ENCODE data around the gene TPM1. TPM values are rescaled to one million over a fixed set of nuclear protein-coding genes. Genes with fewer than 3 reads are reported as not detected.

TPM1 gene
- total RNA-seq, 1 experiment from 2014 or later = 22.5 TPM

GRCh38 chr15:63090472-63090871 lies 47.9 kb downstream of the TPM1 start:
- ChIA-PET CTCF (interaction anchor here (3.6 kb wide), 1 partner anchor 42 kb away, joined by 18 read pairs; no protein-coding TSS in a partner anchor), RAD21 (ENCODE audit: low non-redundant PET in 1 of 2, low total read pairs in 2 of 2, uncharacterized antibody in 2 of 2, unreplicated experiment in 2 of 2) (no interaction called here), POLR2A (no interaction called here)
- Histone ChIP-seq H3K4me3 (replicated peaks in 1 of 2; ENCODE audit: low read depth in 1 of 2, low read length in 2 of 2) (no peak overlapping the region), H3K27ac (ENCODE audit: low read depth, low read length) (no peak overlapping the region), H3K4me2 (ENCODE audit: low read length) (no peak overlapping the region), H2AFZ (ENCODE audit: low read depth, low read length, poor library complexity, severe bottlenecking) (no peak overlapping the region), H3K9me2 (ENCODE audit: insufficient read depth) (no peaks in the 10 kb centered on the region), H3K36me3 (ENCODE audit: control insufficient read depth in 1 of 2, insufficient read depth in 2 of 2, low read length in 2 of 2) (no peaks in the 10 kb centered on the region), H4K20me1 (ENCODE audit: insufficient read depth) (no peaks in the 10 kb centered on the region), H3K27me3 (ENCODE audit: insufficient read depth, low read length) (no peaks in the 10 kb centered on the region), H3K79me2 (ENCODE audit: insufficient read depth, low read length) (no peaks in the 10 kb centered on the region), H3K9ac (ENCODE audit: low read length) (no peak overlapping the region), H3K9me3 (ENCODE audit: control insufficient read depth in 1 of 2, insufficient read depth in 1 of 2, low read depth in 1 of 2, low read length in 2 of 2) (no peaks in the 10 kb centered on the region), H3K4me1 (ENCODE audit: control insufficient read depth in 1 of 2, insufficient read depth in 2 of 2, low read length in 2 of 2) (no peaks in the 10 kb centered on the region)
- TF ChIP-seq EZH2phosphoT487 (IDR thresholded peaks at IDR 0.05; ENCODE audit: borderline replicate concordance) (no peak), POLR2A (IDR thresholded peaks at IDR 0.05; ENCODE audit: borderline replicate concordance, extremely low read depth, insufficient read depth, insufficient read length) (no peak), JUND (IDR thresholded peaks at IDR 0.05) (no peak), TCF7L2 (IDR thresholded peaks at IDR 0.05; ENCODE audit: borderline replicate concordance, extremely low read depth, insufficient read depth, insufficient read length) (no peak), REST (IDR thresholded peaks at IDR 0.05; ENCODE audit: low read depth) (no peak), ZFX (IDR thresholded peaks at IDR 0.05) (no peak), FOSL1 (IDR thresholded peaks at IDR 0.05; ENCODE audit: low read depth) (no peak)
- ATAC-seq = no peak
- no peak for DNase-seq (ENCODE audit: low read depth, low spot score)
- no TSS peak for BruUV-seq (replicated peaks)
- intact Hi-C loops (cut with micrococcal nuclease) = no loop called here

- no peaks in the 10 kb centered on the region for H4K20me1 ChIP-seq (ENCODE audit: insufficient read depth)
- no peaks in the 10 kb centered on the region for H3K27me3 ChIP-seq (ENCODE audit: insufficient read depth, low read length)
- no peak overlapping the region for H2AFZ ChIP-seq (ENCODE audit: low read depth, low read length, poor library complexity, severe bottlenecking)
- BruUV-seq (replicated peaks) = no TSS peak
- no peak overlapping the region for H3K4me2 ChIP-seq (ENCODE audit: low read length)
- ChIA-PET RAD21 (ENCODE audit: low non-redundant PET in 1 of 2, low total read pairs in 2 of 2, uncharacterized antibody in 2 of 2, unreplicated experiment in 2 of 2) (no interaction called here), POLR2A (no interaction called here), CTCF (interaction anchor here (3.6 kb wide), 1 partner anchor 43 kb away, joined by 18 read pairs; no protein-coding TSS in a partner anchor)
- H3K9me2 ChIP-seq (ENCODE audit: insufficient read depth) = no peaks in the 10 kb centered on the region
- no peak overlapping the region for H3K9ac ChIP-seq (ENCODE audit: low read length)
- H3K4me3 ChIP-seq (replicated peaks in 1 of 2; ENCODE audit: low read depth in 1 of 2, low read length in 2 of 2) = no peak overlapping the region
- TF ChIP-seq SP1 (IDR thresholded peaks at IDR 0.05; ENCODE audit: low read depth) (no peak), ELF1 (IDR thresholded peaks at IDR 0.05; ENCODE audit: borderline replicate concordance, low read depth) (no peak)
- DNase-seq (ENCODE audit: low read depth, low spot score) (no peak), ATAC-seq (no peak)
- no peaks in the 10 kb centered on the region for H3K4me1 ChIP-seq (ENCODE audit: control insufficient read depth in 1 of 2, insufficient read depth in 2 of 2, low read length in 2 of 2)
- H3K36me3 ChIP-seq (ENCODE audit: control insufficient read depth in 1 of 2, insufficient read depth in 2 of 2, low read length in 2 of 2) = no peaks in the 10 kb centered on the region
- H3K9me3 ChIP-seq (ENCODE audit: control insufficient read depth in 1 of 2, insufficient read depth in 1 of 2, low read depth in 1 of 2, low read length in 2 of 2) = no peaks in the 10 kb centered on the region
- H3K79me2 ChIP-seq (ENCODE audit: insufficient read depth, low read length) = no peaks in the 10 kb centered on the region
- H3K27ac ChIP-seq (ENCODE audit: low read depth, low read length) = no peak overlapping the region
- intact Hi-C loops (cut with micrococcal nuclease) = no loop called here
Measured at GRCh38 chr15:63090887-63091286, 48.3 kb downstream of the TPM1 start.

Measured in HCT116 (cell line).